Smooth muscle cell of the brain vasculature (primary cell): ENCODE results near the gene RTL10.

Source experiments
- DNase-seq: peaks from one replicate; pipeline ENCODE4 v3.0.0-alpha.2; 2012; ENCODE audit warnings: low read depth, low spot score

The RTL10 gene

DNA sequence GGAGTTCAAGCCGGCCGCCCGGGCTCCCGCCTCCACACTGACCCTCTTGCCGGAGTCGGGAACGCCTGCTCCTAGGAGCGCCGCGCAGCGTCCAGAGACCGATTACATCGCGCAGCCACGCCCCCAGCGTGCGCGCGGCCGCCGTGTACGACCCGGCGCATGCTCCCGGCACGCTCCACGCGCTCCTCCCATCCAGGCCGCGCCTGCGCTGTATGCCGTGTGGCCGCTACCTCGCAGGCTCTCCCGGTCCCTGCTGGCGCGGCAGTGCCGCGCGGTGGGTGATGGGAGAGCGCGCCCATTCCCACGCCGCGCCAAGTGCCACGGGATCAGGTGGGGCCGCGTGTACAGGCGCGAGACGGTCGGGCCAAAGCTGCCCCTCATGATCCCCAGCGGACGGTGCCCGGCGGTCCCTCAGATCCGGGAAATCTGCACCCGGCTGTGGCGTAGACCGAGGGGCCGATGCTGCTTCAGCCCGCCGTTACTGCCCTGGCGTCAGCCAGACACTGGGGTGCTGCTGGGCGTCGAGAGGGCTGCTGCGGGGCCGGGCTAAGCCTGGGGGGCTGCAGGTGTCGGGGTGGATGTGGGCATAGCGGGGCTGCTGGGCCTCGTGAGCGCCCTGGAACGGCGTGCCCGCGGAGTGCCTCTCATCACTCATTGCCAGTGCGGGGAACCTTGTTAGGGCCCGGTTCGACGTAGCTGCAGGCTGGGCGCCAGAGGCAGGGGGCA is at the start of gene RTL10, which contains the start of gene GNB1L:
RTL10 (minus strand) TSS at position 97 of the 726 bp plus-strand sequence. CDS start 2,613 bp downstream, outside the sequence.
GNB1L (minus strand) TSS at position 97 of the 726 bp plus-strand sequence. CDS start 33,519 bp downstream, outside the sequence.
- DNase-seq, result peak; percentile 95

DNA sequence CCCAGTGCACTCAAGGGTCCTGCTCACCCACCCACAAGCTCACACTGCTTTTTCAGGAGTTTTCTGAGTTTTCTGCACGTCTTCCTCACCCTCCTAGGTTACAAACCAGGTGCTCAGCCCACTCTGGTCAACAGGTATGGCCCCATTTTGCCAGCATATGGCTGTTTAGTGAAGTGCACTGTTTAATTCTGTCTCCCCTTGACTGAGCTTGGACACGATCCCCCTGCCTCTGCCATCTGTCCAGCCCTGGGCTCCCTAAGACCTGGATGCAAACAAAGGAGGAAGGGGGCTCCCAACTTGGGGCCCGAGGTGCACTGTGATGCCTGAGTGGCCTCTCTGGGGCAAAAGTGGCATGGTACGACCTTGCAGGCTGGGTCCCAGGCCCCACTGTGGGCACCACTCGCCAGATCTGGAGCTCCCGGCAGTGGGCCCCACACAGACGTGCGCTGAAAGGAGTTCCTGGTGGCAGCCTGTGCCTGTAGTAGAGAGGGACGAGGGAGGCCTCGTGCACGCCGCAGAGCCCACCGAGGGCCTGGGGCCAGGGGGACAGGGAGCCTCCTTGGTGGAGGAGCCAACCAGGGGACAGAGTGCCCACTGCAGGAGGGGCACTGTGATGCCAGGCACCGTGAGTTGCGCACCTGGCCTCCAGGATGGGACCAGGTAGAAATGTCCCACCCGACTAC is 49.6 kb upstream of the RTL10 start:
- DNase-seq, result no peak

DNA sequence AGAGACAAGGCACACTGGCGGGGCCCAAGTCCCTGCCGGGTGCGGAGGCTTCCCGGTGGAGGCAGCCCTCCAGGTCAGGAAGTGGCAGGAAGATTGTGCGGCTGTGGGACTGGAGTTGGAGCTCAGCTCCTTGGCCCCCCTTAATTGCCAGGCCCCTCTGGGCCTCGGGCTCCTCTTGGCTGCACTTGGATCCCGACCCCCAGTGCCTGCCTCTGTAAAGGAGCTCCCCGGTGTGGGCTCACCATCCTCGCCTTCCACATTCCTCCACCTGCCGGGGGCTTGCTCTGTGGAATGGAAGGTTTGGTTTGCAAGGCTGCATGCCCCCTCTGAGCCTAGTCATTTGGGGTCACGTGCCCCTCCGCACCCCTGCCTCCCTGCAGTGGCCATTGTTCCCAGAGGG is 48.8 kb upstream of the RTL10 start:
- no peak for DNase-seq

- DNase-seq, result no peak
Measured at GRCh38 chr22:19903031-19903430, 48.4 kb upstream of the RTL10 start.

DNA sequence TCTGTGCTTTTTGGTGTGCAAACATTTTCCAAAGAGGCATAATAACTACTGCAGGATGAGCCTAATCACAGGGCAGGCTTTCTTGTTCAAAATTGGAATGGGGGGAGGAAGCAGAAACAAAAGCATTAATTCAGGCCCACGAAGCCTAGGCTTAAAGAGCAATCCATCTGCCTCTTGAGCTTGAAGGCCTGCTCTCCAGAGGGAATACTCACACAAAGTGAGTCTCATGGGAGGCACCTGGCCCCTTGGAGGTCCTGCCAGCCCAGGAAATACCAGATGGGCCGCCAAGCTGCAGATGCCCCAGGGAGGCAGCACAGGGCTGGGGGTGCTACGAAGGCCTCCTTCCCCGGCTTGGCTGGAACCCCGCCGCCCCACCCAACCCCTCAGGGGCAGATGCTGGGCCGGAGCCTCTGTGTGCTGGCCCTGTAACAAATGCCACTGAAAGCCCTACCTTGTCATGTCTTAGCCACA is 47.6 kb upstream of the RTL10 start:
- no peak for DNase-seq

GRCh38 chr22:19901577-19902244 is 47.0 kb upstream of the RTL10 start:
- no peak for DNase-seq

DNA sequence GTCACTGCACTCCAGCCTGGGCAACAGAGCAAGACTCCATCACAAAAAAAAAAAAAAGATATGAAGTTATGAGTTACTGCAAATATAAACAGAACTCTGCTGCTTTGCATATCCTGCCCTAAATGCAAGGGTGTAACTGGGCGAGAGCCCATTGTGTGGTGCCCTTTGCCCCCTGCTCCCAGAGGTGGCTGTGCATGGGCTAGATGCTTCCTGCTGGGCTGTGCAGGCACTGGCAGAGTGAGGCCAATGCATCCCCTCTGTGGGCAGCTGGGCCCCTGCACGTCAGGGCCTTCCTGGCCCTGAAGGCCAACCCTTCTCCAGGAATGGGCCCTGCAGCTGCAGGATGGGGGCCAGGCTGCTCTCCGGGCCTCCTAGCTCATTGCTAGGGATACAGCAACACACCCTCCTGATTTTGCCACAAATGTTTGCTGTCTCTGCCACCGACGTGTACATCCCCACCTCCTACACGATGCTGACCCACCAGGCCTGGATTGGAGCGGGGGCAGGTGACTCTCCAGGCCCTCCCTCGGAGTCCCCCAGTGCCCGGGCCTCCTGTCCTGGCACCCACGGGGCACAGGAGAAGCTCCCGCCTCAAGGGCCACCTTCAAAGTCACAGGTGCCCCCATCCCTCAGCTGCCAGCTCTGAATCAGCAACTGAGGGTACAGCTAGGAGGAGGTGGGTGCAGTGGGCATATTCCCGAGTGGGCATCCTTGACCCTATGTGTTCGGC is 46.2 kb upstream of the RTL10 start:
- DNase-seq, result no peak

GRCh38 chr22:19898831-19899567 is 44.3 kb upstream of the RTL10 start:
- no peak for DNase-seq

- DNase-seq, result no peak
Measured at GRCh38 chr22:19898145-19898544, 43.5 kb upstream of the RTL10 start.

DNA sequence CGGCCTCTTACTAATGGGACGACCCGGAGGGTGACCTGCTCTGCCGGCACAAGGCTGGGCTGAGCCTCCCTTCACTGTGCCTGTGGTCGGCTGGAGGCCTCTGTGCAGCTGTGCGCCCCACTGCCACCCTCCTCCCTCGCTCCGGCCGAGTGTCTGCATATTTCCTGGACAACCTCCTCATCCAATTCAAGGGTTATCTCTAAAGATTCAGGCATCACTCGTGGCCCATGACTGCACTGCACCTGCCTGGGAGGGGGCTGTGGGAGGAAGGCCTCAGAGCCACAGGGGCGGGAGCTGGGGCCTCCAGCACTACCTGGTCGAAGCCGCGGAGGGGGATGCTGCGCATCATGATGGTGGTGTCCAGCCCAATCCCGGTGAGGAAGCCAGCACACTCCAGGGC is 43.1 kb upstream of the RTL10 start:
- DNase-seq, result no peak

DNA sequence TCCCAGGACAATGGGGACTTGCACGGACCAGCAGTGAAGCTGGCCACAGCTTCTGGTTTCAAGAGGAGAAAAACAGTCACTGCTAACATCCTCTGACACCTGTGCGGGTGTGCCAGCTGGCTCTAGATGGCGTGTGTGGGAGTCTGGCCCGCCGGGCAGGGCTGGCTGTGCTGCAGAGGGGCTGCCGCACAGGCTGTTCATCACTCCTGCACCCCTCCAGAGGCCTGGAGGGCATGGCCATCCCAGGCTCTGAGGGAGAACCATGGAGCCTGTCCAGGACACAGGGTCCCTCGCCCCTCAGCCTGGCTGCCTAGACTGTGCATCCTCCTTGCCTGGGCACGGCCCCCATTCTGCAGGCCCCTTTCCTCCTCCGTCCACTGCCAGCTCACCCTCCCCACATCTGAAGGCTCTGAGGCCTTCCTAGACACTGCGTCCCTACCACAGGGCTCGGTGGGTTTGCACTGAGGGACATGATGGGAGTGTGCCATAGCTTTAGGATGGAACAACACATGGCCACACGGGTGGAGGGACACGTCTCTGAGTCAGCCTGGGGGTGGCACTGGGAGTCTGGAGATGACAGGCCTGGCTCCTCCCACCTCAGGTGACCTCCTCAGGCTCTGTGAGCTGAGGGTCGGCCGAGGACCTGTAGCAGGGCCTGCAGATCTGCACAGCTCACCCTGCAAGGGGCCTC is 42.1 kb upstream of the RTL10 start:
- DNase-seq, result no peak

GRCh38 chr22:19895160-19895849 is 40.6 kb upstream of the RTL10 start:
- DNase-seq, result no peak

GRCh38 chr22:19893363-19893762 is 38.7 kb upstream of the RTL10 start:
- no peak for DNase-seq

DNA sequence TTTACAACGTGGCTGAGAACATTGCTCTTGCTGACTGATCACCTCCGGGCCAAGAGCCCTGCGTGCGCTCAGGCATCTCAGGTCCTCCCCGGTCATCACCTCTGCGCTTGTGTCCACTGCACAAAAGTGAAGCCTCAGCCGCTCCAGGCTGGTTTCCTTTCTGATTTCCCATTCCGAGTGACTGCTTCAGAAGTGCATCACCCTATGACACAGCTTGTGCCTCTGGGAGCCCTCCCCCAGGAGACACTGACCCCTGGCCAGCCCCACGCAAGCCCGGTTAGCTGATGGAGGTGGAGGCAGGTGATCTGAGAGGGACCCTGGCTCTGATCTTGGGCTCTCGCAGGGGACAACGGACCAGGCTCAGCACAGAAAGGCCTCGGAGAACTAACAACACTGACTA is 38.3 kb upstream of the RTL10 start:
- DNase-seq, result no peak

DNA sequence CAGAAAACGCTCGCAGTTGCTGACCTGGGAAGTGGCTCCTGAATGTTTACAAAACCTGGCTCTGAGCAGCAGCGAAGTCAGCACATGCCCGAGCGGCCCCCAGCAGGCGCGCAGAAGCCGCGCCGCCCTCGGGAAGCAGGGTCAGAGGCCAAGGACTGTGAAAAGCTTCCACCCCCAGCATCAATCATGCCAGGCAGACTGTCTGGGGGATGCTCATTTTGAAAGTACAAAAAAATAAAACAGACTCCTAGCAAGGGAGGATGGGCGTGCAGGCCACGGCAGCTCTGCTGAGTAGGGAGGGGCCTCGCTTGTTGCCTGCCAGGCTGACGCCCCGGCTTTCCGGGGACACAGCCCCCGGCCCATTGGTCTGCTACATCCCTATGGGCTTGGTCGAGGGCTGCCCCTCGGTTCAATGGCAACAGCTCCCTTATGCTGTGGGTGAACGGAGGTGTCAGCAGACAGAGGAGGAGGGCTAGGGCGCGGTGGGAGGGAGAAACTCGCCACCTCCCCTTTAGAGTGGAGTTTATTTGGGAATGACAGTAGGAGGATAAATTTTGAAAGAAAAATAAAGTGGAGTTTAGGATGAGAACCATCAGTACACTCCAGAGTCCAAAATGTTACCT is 37.7 kb upstream of the RTL10 start:
- DNase-seq, result no peak

GRCh38 chr22:19891317-19892256 is 36.9 kb upstream of the RTL10 start:
- no peak for DNase-seq

DNA sequence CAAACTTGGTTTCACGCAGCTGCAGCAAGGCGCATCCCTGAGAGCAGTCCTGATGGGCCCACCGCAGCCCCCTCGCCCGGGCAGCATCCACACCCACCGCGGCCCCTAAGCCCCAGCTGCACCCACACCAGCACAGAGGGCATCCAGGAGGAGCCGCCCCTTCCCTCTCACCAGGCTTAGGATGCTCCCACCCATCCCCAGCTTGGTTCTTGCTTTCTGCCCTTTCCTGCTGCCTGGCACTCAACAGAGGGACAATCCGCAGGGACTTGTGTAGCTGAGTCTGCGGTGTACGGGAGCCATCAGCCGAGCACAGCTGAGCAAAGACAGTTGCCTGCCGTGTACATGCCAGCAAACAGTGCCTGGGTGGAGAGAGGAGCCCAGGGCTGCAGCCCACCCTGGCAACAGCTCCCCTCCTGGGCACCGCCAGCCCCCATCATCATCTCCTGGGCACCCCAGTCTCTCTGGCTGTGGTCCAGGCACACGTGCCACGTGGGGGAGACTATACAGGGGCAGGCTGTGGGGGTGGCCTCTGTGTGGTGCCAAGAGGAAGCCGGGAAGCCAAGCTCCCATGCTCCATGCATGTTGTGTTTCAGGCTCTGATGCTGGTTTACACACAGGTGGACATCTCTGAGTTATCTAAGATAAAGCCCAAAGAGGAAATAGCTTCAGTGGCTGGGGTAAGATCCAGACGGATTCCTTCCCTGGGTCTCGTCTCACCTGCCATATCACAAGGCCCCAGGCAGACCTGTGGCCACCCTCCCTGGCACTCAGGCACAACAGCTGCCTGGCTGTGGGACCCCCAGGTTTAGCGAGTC is 36.0 kb upstream of the RTL10 start:
- DNase-seq, result no peak
